GM19324 (cell line): ENCODE data around the gene MRPS27.

Source experiments
- ATAC-seq: cut with Tn5 transposase; IDR thresholded peaks from one replicate; pipeline ENCODE4 v1.9.1; 2021; ENCODE audit warnings: mild to moderate bottlenecking, moderate library complexity; ENCODE audit not compliant: unreplicated experiment, low FRiP score

MRPS27 gene

DNA sequence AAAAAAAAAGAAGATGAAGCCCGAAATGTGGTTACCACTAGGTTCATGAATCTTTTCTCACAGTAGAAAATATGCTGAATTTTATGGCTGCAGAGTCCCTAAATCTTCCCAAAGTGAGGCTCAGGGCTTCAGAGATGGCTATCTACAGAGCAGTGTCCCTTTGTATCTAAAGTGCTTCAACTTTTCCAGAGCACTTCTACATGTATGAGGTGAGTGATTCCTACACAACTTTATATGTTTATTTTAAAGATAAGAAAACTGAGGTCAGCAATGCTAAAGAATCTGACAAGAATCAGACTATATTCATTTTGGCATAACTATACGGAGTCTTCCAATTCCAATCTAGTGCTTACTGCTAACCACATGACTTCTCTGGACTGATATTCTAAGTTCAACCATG is 53.2 kb downstream of the MRPS27 start:
- ATAC-seq = no peak

DNA sequence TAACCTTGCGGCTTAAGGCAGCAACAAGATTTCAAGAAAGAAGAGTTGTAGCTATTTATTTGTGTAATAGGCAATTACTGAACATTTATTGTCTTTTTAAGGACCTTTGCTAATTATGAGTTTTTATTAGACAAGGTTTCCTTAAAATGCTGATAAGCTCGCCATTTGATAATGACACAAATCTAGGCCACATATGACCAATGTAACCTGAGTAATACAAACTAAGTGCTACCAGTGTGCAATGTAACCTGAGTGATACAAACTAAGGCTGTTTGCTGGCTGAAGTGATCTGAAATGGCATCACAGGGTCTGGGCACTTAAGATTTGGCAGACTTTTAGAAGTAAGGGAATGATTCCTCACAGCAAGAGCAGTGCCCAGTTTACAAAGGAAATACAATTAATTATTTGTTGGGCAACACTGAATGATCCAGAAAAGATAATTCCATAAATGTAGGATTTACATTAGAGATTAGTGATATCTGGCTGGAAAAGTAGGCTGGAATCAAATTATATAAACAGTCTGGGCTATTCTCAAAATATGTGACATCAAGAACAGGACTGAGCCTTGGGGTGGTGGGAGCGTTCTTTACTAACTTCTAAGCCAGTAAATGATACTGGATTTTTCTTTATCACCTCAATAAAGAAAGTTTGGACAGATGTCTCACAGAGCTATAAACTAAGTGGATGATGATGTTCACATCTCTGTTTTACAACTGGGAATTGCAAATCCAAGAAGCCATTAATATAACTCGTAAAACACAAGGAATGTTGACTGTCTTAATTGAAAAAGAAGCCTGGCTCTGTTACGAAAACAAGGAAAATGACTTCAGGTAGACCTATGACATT is 54.8 kb downstream of the MRPS27 start:
- ATAC-seq = no peak

DNA sequence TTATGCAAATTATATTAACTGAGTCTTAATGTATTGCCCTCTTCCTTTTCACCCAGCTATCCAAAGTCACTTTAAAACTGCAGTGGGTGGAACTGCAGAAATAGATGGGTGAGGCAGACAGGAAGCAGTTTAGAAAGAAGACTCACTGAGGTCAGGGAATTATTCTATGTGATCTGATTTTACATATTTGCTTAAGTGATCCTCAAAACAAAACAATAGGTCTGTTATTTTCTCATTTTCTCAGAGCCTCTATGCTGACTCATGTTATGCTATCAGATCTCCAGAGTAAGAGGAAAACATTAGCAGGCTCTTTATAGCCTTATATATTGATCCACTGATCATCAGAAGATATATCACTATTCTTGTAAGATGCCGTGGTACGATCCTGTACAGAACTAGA is 63.5 kb downstream of the MRPS27 start:
- ATAC-seq = no peak

DNA sequence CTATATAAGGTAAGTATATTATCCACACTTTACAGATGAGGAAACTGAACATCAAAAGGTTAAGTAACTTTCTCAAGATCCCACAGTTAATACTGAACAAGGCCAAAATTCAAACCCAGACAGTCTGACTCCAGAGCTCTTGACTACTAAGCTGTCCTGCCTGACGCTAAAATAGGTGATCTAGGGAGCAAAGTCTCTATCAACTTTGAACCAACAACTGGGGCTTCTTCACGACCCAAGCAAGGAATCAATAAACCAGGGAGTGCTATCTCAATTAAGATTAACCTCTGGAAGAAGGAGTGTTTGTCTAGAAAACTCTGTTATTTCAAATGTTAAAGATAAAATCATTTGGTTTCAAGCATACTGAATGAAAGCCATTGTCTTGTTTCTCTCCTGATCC is 64.4 kb downstream of the MRPS27 start:
- ATAC-seq = no peak

DNA sequence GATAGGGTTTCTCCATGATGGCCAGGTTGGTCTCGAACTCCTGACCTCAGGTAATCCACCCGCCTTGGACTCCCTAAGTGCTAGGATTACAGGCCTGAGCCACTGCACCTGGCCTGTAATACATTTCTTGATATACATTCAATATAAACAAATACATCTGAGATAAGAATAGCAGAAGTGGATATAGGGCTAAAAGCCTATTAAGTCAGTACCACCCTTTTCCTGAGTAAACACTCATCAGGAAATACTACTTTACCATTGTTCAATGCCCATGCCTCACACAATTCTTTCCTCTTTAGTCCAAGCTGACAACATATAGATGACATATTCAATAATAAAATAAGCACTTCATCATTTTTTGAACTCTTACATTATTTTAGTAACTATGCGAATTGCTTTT is 64.8 kb downstream of the MRPS27 start:
- ATAC-seq = no peak

DNA sequence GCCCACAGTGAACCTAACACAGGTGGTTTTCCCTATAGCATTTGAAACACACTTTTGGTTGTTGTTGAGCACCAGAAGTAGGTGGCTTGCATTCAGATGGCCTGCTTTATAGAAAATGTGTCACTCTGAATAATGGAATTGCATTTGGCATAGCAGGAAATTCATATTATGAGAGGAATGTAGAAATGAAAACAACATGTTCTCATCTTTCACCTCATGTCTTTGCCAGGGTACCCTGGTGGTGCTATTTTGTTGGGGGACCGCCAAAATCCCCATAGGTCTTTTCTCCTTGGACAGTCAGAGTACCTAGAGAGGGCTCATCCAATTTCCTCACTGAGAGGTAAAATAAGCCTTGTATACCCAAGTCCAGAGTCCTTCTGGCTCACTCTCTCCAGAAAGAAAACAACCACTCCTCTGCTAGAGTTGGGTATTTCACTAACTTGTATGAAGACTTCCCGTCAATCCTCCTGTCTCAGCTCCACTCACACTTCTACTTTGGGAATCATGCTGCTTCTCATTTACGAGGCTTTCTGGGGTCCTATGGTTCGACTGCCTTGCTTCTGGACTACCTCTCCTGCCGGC is 67.4 kb downstream of the MRPS27 start:
- no peak for ATAC-seq

DNA sequence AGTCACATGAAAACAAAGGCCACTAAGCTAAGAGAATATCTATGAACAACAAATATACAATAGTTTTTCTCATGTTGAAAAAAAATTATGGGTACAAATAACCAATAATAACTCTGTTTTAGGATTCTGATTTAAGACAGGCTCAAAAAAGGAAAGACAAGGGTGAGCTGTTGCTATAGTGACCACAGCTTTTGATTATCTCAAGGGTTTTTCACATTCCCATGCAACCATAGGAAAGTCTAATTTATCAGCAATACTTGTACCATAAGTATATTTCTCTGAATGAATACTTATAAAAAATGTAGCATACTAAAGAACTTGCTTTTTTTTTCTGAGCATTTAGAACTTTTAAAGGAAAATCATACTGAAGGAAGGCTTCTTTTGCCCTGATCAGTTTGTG is 68.0 kb downstream of the MRPS27 start:
- no peak for ATAC-seq

DNA sequence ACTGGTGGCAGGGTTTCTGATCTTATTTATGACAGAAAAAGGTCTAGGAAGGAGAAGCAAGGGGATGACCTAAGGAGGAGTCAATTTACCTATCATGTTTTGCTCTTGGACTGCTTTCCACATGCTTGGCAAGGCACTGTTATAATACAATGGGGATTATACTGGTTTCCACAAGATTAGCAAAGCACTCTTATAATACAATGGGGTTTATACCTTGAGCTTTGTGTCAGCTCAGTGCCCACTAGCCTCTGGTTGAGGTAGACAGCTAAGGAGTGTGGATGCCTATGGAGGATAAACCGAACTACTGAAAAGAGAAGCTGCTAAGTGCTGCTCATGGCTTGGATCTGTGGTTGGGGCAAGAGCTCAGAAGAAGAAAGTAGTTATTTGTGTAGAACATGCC is 68.7 kb downstream of the MRPS27 start:
- no peak for ATAC-seq

DNA sequence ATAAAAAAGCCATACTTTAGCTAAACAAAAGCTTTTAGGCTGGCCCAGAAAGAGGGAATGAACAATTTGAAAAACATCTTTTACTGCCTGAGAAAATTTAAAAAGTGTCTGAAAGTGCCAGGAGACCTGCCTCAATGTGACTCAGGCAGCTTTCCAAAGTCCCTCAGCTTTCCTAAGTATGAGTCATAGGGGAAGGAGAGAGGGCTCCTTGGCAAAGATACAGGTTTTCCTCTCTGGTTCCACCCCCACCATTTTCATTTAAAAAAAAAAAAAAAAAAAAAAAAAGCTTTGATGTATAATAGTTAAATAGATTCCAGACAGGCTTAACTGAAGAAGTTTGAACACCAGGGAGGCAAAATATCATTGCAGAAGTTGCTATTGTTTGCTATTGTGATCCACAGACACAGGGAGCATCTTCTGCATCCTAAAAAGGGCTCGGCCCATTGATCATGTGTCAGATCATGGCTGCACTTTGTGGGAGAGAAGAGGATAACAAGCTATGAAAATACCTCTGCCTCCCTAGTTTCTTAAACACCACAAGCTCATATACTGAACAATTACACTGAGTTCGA is 71.5 kb downstream of the MRPS27 start:
- no peak for ATAC-seq

DNA sequence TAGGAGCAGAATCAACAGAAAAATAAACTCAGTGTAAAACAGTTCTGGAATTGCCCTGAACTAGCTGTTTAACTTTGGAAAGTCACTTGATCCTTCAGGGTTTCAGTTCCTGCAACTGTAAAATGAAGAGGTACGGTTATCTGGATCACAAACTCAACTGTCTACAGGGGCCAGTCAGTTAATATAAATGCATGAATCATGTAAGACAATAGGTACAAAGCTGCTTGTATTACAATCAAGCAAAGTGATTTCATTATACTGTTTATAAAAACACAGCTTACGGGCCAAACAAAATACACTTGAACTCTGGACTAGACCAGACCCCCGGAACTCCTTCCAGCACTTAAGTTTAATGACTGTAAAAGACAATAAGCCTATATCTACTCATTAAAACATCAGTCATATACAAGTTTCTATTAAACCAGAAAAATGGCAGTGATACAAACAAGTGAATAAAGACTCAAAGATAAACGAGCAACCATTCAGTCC is 73.0 kb downstream of the MRPS27 start:
- no peak for ATAC-seq

DNA sequence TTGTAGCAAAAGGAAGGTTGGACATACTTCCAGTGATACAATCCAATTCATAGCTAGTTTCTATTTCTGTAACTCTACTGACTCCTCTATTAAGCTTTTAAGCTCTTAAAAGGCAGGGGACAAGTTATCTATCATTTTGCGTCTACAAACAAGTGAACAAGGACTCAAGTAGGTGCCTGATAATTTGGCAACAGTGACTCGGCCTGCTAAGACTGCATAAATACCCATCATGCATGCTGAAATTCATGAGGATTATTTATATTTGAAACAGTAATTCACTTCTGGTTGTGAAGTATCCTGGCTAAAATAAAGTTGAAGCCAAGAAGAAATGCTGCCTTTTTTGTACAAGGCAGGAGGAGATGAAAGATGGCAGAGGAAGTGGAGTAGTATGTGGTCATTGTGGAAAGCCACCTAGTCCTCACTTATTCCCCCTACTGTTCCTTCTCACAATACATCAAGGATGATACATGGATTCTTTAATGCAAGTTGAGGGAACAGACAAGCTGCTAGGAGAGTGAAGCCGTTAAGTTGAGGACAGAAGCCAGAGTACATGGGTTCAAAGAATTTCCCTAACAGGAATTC is 74.0 kb downstream of the MRPS27 start:
- no peak for ATAC-seq

DNA sequence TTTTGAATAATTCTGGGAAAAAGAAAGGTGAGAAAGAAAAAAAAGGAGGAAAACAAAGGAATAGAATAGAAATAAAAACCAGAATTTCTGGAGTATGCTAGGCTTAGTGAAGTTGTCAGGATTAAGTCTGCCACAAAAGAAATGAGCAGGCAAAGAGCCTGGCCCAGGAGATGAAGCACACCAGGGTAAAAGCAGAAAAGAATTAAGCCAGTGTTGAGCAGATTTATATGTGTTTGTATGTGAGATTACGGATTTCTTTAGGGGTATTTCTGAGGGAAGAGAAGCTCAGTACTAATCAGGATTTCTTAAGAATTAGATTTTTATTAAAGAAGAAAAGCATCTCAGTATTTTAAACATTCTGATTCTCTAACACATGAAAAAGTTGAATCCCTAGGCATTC is 74.5 kb downstream of the MRPS27 start:
- ATAC-seq = no peak

DNA sequence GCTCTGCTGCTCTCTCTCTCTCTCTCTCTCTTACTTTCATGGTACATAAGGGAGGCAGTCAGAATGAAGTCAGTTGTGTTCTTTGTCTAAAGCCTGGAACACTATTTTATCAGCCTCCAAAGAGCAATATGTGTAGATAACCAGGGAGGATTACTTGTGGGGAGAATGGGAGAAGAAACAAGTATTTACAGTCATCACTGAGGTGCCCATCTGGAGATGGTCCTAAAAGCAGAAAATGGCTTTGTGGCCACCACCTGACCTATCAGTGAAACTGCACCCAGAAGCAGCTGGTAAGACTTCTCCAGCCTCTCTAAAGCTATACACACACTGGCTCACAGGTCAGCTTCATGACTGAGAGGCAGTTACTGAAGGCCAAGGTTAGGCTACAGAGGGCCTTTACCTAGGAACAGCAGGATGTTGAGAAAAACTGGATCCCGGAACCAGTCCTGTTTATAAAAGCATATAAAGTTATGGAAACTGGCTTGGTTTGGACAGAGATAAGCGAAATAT is 75.1 kb downstream of the MRPS27 start:
- ATAC-seq = peak; percentile 65

DNA sequence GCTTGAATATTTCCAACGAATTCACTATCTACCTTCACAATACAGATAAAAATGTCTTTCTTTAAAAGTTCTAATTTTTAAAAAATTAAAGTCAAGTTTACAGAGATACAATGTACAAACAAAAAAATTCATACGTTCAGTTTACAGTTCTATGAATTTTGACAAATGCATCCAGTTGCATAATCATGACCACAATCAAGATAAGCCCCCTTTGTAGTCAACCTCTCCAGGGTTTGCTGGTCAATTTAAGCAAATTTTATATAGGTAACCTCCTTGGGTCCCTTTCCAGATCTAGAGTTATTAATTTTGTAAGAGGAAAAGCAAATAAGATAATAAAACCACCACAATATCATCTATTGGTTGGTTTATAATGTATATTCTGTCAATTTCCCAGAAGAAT is 76.3 kb downstream of the MRPS27 start:
- no peak for ATAC-seq

DNA sequence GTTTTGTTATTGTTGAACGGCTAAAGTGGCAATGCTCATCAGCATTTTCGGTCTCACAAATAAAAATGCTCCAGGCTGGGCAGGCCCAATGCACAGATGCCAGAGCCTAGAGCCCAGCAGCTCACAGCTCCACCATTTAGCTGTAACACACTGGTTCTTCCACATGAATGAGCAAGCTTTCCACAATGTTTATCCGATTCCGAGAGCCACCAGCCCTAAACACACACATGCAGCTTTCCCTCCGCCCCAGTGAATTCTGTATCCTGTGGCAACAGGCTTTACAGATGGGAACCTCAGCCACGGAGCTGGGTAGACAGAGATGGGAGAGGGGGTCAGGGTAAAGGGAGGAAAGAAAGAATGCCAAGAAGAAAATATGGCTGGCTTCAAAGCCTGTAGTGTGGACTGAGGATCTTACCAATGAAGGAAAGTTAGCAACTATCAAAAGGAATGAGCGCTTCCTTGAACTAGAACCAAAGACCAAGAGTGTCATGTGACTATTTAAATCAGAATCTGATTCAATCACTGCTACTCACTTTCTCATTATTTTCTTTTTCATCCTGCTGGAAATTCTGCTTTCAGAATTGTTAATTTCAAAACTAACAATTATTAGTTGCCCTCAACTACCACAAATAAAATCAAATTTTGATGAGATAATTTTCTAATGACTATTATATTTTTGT is 77.1 kb downstream of the MRPS27 start:
- no peak for ATAC-seq

DNA sequence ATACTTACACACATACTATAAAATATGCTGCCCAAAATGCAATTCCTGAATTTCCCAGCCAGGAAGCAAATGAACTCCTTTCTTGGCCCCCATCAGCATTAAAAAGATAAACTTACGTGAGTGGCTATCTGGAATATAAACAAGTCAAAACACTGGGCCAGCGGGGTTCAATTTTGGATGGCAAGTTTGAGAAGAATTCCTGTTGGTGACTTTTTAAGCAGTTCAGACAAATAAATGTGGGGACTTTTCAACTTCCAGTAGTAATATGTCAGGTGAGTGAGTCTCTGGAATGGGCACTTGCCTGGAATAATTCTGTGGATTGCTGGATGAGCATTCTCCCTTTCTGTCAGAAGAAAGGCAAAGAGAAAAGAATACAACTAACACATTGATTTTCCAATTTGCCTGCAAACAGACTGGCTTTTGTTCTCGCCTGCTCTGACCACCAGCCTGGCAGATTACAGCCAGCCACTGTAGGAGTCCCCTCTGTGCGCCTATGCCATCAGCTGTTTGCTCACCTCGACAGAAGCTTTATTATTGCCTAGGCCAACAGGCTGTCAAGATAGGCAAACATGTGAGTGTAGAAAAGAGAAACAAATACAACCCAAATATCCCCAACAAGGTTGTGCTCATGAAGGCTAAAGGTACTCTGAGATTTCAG is 78.6 kb downstream of the MRPS27 start:
- ATAC-seq = no peak

DNA sequence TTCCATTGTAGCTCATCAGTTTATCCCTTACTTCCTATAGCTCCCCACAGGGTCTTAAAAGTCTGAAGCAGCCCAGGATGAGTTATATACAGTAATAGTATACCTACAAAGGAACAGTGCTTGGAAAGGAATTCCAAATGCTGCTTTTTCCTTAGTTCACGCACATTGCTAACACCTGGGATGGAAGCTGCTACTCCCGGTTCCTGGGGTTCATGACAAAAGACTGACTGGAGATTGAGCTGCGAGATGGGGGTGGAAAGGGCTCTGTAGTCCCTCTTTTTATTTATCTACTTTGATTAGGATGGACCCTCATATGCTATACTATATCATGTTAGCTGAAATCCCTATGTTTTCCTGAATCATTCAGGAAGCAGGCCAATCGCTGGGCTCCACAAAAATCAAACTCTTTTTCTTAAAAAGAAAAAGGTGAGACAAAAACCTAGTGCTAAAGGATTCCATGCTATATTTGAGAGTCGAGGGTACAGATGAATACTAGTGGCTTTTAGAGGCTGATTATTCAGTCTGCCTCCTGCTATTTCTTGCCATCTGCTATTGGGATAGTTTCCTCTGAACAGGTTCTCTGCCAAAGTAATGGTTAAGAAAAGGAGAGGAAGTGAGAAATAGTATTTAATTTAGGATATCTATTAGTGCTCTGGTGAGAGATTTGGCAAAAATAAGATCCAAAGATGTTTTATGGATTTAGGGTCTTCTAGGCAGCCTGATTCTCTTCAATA is 81.2 kb downstream of the MRPS27 start:
- ATAC-seq = no peak

DNA sequence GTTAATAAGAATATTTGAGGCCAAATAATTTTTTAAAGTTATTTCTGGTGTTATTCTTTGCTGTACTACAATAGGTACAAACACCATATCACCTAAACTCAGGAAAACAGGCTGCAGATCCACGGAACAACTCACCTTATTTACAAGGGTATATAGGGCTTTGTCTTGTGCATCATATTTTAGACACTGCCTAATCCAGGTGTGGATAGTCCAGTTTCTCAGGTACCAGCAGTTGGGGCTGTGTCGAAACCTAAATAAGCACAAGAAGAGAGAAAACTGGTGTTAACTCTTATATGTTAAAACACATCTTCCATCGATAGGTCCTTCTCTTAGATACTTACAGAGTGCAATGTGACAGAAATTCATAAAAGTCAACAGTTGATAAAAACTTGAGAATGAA is 82.2 kb downstream of the MRPS27 start:
- ATAC-seq = no peak

DNA sequence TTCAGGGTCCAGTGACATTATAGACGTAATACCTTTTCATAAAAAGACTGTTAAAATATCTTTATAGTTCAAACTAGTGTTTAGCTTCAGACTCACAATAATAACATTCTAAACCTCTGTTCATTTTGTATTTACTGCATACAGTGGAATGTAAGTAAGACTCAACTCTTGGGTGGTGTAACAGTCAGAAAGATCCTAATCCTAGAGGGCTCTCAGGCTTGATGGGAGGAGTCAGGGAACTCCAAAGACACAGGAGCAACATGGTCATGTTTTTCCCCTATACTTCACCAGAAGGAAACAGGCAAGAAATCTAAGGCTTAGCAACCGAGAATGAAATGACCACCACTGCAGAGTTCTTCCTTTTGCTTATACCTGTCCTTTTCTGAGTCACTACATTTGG is 82.6 kb downstream of the MRPS27 start:
- no peak for ATAC-seq

DNA sequence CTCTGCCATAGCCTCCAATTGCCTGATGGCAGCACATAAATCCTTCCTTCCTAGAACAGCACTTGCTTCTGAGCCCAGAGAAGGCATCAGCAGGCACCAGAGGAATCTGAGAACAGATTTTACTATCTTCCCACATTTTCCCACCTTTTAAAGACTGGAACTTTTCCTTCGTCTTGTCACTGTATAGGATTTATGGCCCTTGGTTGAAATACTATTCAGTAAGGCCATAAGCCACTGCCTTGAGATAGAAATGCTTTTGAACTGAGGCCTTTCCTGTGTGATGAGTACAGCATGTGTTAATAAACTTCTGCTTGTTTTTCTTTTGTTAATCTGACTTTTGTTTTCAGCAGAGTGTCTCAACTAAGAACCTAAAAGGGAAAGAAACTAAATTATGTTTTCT is 84.3 kb downstream of the MRPS27 start:
- no peak for ATAC-seq
